Large intestine (tissue), 1 donor: ENCODE measurements around the gene WNT7B. TPM values are rescaled to one million over a fixed set of nuclear protein-coding genes. Genes with fewer than 3 reads are reported as not detected.

ENCODE experiments used
- polyA plus RNA-seq: library from polyadenylated mRNA; unstranded; fragments of 120-200 nt; gene quantifications from one replicate; pipeline ENCODE4 v1.2.1, GENCODE V29; 2013

WNT7B gene
- polyA plus RNA-seq, 1 donor = 0.33 TPM

Other genes with a start within 250 kb of the WNT7B start
- 46.6 TPM for gene PPARA, start 173.4 kb upstream of the WNT7B start, polyA plus RNA-seq